Aorta (tissue), 5 donors: ENCODE results near the gene RABGAP1L. TPM values are rescaled to one million over a fixed set of nuclear protein-coding genes. Genes with fewer than 3 reads are reported as not detected.
"Not testable (repeated sequence)": the region's sequence is repeated elsewhere in the genome, so short reads cannot be mapped to it uniquely, and the experiment has no call there.

Experiments used
- ATAC-seq: fragments of 200-7000 bp; cut with Tn5 transposase; one replicate; pipeline ENCODE4 v1.9.1; 2022; ENCODE audit warnings: moderate library complexity; ENCODE audit not compliant: low FRiP score
- DNase-seq, 2 donors: peaks; one replicate each; pipeline ENCODE4 v3.0.0-alpha.2; 2020
- H3K27ac ChIP-seq, 2 donors: one replicate each; pipeline ENCODE4 v1.5.1; 2013; ENCODE audit warnings: low read length in 2 of 2, mild to moderate bottlenecking in 2 of 2, moderate library complexity in 2 of 2, control low read depth in 1 of 2, inconsistent platforms in 1 of 2, low read depth in 1 of 2
- H3K27me3 ChIP-seq, 2 donors: one replicate each; pipeline ENCODE4 v1.6.1; 2013; ENCODE audit warnings: control low read depth in 1 of 2, low read length in 1 of 2, mild to moderate bottlenecking in 1 of 2, moderate library complexity in 1 of 2; ENCODE audit not compliant: insufficient read depth in 2 of 2, control insufficient read depth in 1 of 2
- H3K36me3 ChIP-seq, 2 donors: one replicate each; pipeline ENCODE4 v1.6.1; 2013; ENCODE audit warnings: control low read depth in 1 of 2, low read length in 1 of 2, mild to moderate bottlenecking in 1 of 2; ENCODE audit not compliant: insufficient read depth in 2 of 2, control insufficient read depth in 1 of 2
- H3K4me1 ChIP-seq, 2 donors: one replicate each; pipeline ENCODE4 v1.6.1; 2013; ENCODE audit warnings: low read length in 2 of 2, control low read depth in 1 of 2, mild to moderate bottlenecking in 1 of 2, moderate library complexity in 1 of 2; ENCODE audit not compliant: insufficient read depth in 2 of 2, control insufficient read depth in 1 of 2
- H3K4me3 ChIP-seq, 2 donors: one replicate each; pipeline ENCODE4 v1.5.1; 2013; ENCODE audit warnings: low read length in 2 of 2, control low read depth in 1 of 2, mild to moderate bottlenecking in 1 of 2
- H3K9me3 ChIP-seq: one replicate; pipeline ENCODE4 v1.6.1; 2013; ENCODE audit warnings: mild to moderate bottlenecking, low read length; ENCODE audit not compliant: control insufficient read depth
- WGBS, 2 donors: extraction: QIAGEN DNeasy Blood & Tissue Kit; methylation state at CpG; one replicate each; pipeline ENCODE4 v1.1.7; 2013; 5-methylcytosine and 5-hydroxymethylcytosine counted together
- intact Hi-C, 2 donors: fragments of 100-400 bp; cut with DNase I; formaldehyde crosslinking; loops; one replicate each; pipeline versions ENCODE4 v1.14.2 to v1.15.0; 2022
- polyA plus RNA-seq, 2 donors: library from polyadenylated mRNA; stranded (reverse); fragments of 200-250 nt; gene quantifications; one replicate each; pipeline ENCODE4 v1.2.3, GENCODE V29; 2013
- total RNA-seq, 2 donors: library from RNA; stranded (reverse); fragmentation: NEBNext Ultra II Directional; extraction: Animal tissue kit (Norgen Biotek cat#: 25700); gene quantifications; one replicate each; pipeline ENCODE4 v1.2.1, GENCODE V29; 2021
- donor health status: healthy with polysubstance abuse.
- donor health status: Bipolar disorder and iron deficiency.
- donor health status: DM: no; HTN: no; CAD: no.
- donor health status: DM: no; HTN: no; CAD: no.
- donor health status: DM: yes; HTN: yes; CAD: no.

RABGAP1L gene
- total and polyA plus RNA-seq, 4 donors, result 14.8 to 56.4 (median 38.4) TPM

DNA sequence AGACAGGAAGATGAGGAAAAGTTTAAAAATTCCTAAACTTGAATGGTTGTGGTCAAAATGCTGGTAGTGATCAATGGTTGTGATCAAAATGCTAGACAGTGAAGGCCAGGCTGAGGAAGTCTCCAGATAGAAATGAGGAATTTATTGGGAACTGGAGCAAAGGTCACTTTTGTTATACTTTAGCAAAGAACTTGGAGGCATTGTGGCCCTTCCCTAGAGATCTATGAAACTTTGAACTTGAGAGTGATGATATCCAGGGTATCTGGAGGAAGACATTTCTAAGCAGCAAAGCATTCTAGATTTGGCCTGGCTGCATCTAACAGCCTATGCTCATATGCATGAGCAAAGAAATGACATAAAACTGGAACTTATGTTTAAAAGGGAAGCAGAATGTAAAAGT, 35.5 kb upstream of the RABGAP1L start:
- no peaks in the 10 kb centered on the region for H3K36me3 ChIP-seq
- H3K27ac ChIP-seq, result no peak overlapping the region
- intact Hi-C loops, result no loop called here
- no peaks in the 10 kb centered on the region for H3K4me1 ChIP-seq
- H3K4me3 ChIP-seq, result no peak overlapping the region
- ATAC-seq (no peak), DNase-seq (no peak)
- H3K27me3 ChIP-seq, result no peaks in the 10 kb centered on the region
- peaks cover 3% of the 10 kb centered on the region for H3K9me3 ChIP-seq

DNA sequence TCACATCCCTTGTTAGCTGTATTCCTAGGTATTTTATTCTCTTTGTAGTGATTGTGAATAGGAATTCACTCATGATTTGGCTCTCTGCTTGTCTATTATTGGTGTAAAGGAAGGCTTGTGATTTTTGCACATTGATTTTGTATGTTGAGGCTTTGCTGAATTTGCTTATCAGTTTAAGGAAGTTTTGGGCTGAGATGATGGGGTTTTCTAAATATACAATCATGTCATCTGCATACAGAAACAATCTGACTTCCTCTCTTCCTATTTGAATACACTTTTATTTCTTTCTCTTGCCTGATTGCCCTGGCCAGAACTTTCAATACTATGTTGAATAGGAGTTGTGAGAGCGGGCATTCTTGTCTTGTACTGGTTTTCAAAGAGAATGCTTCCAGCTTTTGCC, 32.1 kb upstream of the RABGAP1L start:
- H3K36me3 ChIP-seq, H3K9me3 ChIP-seq, H3K4me3 ChIP-seq, DNase-seq, H3K27ac ChIP-seq, H3K4me1 ChIP-seq, ATAC-seq, H3K27me3 ChIP-seq, intact Hi-C loops: not testable (repeated sequence)
- 42 to 94% methylated on average over 1 of the region's 1 CpG for WGBS, 2 donors

DNA sequence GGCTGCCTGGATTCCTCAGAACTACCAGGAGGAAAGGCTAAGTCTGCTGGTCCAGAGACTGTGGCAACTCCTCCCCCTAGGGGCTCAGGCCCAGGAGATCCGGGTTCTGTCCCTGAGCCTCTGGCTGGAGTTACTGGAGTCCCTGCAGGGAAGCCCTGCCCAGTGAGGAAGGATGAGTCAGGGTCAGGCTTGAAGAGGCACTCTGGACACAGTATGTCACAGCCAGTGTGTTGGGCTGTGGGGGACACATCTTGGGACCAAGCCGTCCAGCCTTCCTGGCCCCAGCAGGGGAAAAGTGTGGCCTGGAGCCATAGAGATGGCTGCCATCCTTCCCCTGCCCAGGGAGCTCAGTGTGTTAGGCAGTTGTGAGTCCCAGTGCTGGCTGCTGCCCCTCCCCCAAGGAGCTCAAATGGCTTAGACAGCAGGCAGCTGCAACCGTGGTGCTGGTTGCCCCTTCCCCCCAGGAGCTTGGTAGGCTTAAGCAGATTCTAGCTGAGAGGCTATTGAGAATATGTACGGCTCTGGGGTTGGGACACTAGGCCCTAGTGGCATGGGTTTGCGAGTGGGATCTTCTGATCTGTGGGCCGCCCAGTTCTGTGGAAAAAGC, 28.2 kb upstream of the RABGAP1L start:
- Histone ChIP-seq H3K4me3 (no peak overlapping the region), H3K4me1 (no peaks in the 10 kb centered on the region), H3K9me3 (no peaks in the 10 kb centered on the region), H3K27ac (no peak overlapping the region), H3K36me3 (no peaks in the 10 kb centered on the region), H3K27me3 (no peaks in the 10 kb centered on the region)
- ATAC-seq, result no peak
- intact Hi-C loops, result no loop called here
- WGBS, 2 donors, result 63 to 69% methylated on average over 6 of the region's 6 CpGs
- no peak for DNase-seq

DNA sequence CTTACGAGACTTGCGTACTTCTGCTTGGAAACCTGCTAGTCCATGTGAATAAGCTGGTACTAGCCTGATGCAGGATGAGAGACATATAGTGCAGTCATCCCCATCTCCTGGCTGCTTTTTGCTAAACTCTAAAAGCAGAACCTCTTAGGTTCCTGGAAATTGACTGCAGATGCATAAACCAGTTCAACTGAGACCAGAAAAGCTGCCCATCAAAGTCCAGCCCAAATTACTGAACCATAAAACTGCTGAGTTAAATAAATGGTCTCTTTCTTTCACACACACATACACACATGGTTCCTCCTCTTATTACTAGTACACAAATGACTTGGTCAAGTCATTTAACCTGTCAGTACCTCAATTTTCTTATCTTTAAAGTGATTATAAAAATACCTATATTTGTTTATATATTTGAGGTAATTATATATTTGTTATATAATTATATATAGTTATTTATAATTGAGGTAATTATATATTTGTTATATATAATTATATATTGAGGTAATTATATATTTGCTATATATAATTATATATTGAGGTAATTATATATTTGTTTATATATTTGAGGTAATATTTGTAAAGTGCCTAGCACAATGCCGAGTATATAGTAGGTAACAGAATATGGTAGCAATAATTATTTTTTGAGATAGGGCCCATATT, 25.2 kb upstream of the RABGAP1L start:
- H3K9me3 ChIP-seq, result no peaks in the 10 kb centered on the region
- H3K4me1 ChIP-seq, result no peaks in the 10 kb centered on the region
- ATAC-seq (no peak), DNase-seq (no peak)
- H3K4me3 ChIP-seq, result no peak overlapping the region
- 85 to 86% methylated on average over 3 of the region's 3 CpGs for WGBS, 2 donors
- intact Hi-C loops, result no loop called here
- no peaks in the 10 kb centered on the region for H3K36me3 ChIP-seq
- no peak overlapping the region for H3K27ac ChIP-seq
- no peaks in the 10 kb centered on the region for H3K27me3 ChIP-seq

DNA sequence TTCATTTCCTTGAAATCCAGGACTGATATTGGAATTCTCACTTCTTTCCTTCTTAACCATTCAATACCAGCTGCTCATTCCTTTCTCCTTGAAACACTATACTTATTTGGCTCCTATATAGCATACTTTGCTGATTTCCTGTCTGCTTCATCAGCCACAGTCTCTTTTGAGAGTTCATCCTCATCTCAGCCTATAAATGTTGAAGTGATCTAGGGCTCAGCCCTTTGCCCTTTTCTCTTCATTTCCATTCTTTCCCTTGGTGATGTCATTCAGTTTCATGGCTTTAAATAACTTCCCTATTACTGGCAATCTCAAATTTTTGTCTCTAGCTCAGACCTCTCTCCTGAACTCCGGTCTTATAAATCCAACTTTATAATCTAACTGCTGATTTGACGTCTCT, 24.1 kb upstream of the RABGAP1L start:
- no peak for ATAC-seq
- H3K9me3 ChIP-seq, result no peaks in the 10 kb centered on the region
- 59 to 71% methylated on average over 2 of the region's 2 CpGs for WGBS, 2 donors

DNA sequence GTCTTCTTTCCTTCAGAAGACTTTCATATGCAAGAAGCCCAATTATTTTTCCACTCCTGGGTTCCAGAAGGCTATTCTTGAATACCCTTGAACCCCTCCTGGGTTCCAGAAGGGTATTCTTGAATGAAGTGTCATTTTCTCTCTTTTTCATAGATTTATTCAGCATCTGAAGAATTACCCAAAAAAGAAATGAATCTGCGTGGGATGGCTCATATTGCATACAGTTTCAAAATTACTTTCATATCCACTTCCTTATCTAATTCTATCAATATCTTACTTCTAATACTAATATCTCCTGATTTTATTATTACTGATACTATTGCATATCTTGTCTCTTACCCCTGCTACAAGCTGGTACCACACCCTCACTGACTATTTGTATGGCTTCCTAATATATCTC, 22.6 kb upstream of the RABGAP1L start:
- no peak overlapping the region for H3K27ac ChIP-seq
- no peaks in the 10 kb centered on the region for H3K27me3 ChIP-seq
- ATAC-seq (no peak), DNase-seq (no peak)
- no peak overlapping the region for H3K4me3 ChIP-seq
- intact Hi-C loops, result no loop called here
- H3K4me1 ChIP-seq, result no peaks in the 10 kb centered on the region
- no peaks in the 10 kb centered on the region for H3K36me3 ChIP-seq
- WGBS, 2 donors, result 86 to 92% methylated on average over 1 of the region's 1 CpG
- peaks cover 1% of the 10 kb centered on the region for H3K9me3 ChIP-seq

More for the DNA sequence above, 24.1 kb upstream of the RABGAP1L start:
- H3K4me1 ChIP-seq, result no peaks in the 10 kb centered on the region
- no peaks in the 10 kb centered on the region for H3K27me3 ChIP-seq
- intact Hi-C loops, result no loop called here
- no peak for DNase-seq
- H3K27ac ChIP-seq, result no peak overlapping the region
- H3K36me3 ChIP-seq, result no peaks in the 10 kb centered on the region
- H3K4me3 ChIP-seq, result no peak overlapping the region

DNA sequence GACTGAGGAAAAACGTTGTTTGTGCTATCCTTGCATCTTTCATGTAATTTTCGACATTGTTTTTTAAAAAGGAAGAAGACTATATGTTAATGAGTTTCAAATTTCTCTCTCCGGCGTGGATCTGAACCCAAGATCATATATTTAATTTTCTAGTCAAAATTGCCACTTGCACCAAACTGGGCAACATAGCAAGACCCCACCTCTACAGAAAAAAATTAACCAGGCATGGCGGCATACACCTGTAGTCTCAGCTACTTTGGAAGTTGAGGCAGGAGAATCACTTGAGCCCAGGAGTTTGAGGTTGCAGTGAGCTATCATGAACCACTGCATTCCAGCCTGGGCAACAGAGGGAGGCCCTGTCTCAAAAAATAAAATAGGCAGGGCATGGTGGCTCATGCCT, 16.5 kb upstream of the RABGAP1L start:
- H3K9me3 ChIP-seq, result peaks cover 1% of the 10 kb centered on the region
- no peak overlapping the region for H3K27ac ChIP-seq
- H3K27me3 ChIP-seq, result no peaks in the 10 kb centered on the region
- DNase-seq (no peak), ATAC-seq (no peak)
- no peaks in the 10 kb centered on the region for H3K4me1 ChIP-seq
- 86 to 89% methylated on average over 5 of the region's 5 CpGs for WGBS, 2 donors
- intact Hi-C loops, result no loop called here
- no peak overlapping the region for H3K4me3 ChIP-seq
- H3K36me3 ChIP-seq, result no peaks in the 10 kb centered on the region

DNA sequence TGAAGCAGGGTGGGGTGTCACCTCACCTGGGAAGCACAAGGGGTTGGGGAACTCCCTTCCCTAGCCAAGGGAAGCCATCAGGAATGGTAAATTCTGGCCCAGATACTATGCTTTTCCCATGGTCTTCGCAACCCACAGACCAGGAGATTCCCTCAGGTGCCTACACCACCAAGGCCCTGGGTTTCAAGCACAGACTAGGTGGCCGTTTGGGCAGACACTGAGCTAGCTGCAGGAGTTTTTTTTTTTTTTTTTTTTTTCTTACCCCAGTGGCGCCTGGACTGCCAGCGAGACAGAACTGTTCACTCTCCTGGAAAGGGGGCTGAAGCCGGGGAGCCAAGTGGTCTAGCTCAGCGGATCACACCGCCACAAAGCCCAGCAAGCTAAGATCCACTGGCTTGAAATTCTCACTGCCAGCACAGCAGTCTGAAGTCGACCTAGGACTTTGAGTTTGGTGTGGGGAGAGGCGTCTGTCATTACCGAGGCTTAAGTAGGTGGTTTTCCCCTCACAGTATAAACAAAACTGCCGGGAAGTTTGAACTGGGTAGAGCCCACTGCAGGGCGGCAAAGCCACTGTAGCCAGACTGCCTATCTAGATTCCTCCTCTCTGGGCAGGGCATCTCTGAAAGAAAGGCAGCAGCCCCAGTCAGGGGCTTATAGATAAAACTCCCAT, 15.5 kb upstream of the RABGAP1L start:
- ATAC-seq, intact Hi-C loops, H3K27me3 ChIP-seq, H3K4me1 ChIP-seq, H3K9me3 ChIP-seq, H3K27ac ChIP-seq, H3K36me3 ChIP-seq, H3K4me3 ChIP-seq, DNase-seq: not testable (repeated sequence)
- 71 to 76% methylated on average over 12 of the region's 12 CpGs for WGBS, 2 donors

DNA sequence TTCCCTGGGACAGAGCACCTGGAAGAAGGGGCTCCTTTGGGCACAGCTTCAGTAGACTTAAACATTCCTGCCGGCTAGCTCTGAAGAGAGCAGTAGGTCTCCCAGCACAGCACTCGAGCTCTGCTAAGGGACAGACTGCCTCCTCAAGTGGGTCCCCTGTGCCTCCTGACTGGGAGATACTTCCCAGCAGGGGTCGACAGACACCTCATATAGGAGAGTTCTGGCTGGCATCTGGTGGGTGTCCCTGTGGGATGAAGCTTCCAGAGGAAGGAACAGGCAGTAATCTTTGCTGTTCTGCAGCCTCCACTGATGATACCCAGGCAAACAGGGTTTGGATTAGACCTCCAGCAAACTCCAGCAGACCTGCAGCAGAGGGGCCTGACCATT, 14.9 kb upstream of the RABGAP1L start:
- H3K4me1 ChIP-seq, H3K36me3 ChIP-seq, H3K27ac ChIP-seq, intact Hi-C loops, H3K9me3 ChIP-seq, ATAC-seq, H3K4me3 ChIP-seq, DNase-seq, H3K27me3 ChIP-seq: not testable (repeated sequence)
- WGBS, 2 donors, result 68 to 74% methylated on average over 3 of the region's 3 CpGs
